VCaP (cell line): Measurements from ENCODE around the gene STARD13.
A peak's percentile ranks its signal among the peaks of the same experiment; 100 is the strongest.

Source experiments
- H3K27ac ChIP-seq: fragments of 450-650 bp; 2 replicates; pipeline ENCODE4 v1.5.1; 2017
- TF ChIP-seq, protein P1 (sequence below): fragments of 450-650 bp; conservative IDR thresholded peaks from 2 replicates; pipeline ENCODE4 v1.5.1; 2017; ENCODE audit warnings: mild to moderate bottlenecking, moderate library complexity

STARD13 gene

DNA sequence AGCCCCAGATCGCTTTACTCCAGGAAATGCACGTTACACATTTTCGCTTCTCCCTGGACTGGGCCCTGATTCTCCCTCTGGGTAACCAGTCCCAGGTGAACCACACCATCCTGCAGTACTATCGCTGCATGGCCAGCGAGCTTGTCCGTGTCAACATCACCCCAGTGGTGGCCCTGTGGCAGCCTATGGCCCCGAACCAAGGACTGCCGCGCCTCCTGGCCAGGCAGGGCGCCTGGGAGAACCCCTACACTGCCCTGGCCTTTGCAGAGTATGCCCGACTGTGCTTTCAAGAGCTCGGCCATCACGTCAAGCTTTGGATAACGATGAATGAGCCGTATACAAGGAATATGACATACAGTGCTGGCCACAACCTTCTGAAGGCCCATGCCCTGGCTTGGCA lies 224.7 kb downstream of the STARD13 start:
- H3K27ac ChIP-seq: no peak overlapping the region; the same call in 1 of the 2 replicates
- TF ChIP-seq, protein P1, sequence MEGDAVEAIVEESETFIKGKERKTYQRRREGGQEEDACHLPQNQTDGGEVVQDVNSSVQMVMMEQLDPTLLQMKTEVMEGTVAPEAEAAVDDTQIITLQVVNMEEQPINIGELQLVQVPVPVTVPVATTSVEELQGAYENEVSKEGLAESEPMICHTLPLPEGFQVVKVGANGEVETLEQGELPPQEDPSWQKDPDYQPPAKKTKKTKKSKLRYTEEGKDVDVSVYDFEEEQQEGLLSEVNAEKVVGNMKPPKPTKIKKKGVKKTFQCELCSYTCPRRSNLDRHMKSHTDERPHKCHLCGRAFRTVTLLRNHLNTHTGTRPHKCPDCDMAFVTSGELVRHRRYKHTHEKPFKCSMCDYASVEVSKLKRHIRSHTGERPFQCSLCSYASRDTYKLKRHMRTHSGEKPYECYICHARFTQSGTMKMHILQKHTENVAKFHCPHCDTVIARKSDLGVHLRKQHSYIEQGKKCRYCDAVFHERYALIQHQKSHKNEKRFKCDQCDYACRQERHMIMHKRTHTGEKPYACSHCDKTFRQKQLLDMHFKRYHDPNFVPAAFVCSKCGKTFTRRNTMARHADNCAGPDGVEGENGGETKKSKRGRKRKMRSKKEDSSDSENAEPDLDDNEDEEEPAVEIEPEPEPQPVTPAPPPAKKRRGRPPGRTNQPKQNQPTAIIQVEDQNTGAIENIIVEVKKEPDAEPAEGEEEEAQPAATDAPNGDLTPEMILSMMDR: no peak

DNA sequence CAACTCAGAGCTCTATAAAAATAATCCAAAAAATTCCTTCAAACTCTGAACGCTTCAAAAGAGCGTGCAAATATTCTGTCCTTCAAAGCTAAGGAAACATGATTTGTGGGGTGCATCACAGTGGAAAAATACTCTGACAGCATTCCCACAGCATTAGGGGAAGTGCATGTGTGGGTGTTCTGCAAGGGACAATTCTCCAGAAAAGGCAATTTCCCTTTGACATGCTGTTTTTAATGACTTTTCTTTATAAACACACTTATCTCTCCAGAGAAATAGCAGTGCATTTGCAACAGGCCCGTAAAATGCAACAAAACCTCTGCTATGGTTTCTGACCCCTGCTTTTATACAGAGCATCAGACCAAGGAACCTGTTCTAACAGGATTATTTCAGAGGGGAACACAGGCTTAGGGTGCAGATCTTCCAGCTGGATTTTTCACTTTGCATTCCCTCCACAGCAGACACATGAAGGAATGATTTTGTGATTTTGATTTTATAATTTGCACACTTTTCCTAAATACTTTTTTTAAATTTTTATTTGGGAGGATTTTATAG lies 226.7 kb downstream of the STARD13 start:
- H3K27ac ChIP-seq: peak overlapping the region; percentile 21
- TF ChIP-seq, protein P1: no peak

DNA sequence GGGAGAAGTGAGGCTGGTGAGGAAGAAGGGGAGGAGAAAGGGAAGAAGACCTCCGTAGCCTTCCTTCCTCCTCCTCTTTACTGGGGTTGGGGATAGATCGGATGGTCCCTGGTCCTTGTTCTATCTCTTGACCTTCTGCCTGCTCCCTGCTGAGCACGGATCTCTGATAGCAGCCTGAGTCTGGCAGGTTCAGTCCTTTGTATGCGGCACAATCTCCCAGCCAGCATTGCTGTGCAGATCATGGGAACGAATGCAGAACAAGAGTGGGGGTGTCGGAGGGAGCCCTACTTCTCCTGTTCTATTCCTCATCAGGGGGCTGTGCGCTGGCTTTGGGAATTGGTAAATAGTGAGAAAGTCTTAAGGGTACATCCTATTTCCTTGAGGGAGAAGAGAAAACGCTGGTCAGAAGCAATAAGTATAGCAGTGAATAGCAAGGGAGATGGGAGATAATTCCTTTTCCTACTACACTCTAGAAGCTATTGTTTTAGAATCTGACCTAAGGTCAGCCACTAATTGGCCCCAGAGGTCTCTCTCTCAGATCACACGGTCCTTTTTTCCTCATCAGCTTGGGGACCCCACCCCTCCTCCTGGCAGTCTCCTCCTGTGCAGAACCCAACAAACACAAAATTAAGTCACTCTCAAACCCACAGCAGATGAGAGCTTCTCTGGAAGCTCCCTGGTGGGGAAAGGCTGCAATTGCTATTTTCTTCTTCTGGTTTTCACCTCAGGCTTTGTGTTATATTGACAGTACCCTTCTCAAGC lies 228.4 kb downstream of the STARD13 start:
- TF ChIP-seq, protein P1: peak; percentile 48; the same call in 1 of the 2 replicates
- H3K27ac ChIP-seq: no peak overlapping the region

DNA sequence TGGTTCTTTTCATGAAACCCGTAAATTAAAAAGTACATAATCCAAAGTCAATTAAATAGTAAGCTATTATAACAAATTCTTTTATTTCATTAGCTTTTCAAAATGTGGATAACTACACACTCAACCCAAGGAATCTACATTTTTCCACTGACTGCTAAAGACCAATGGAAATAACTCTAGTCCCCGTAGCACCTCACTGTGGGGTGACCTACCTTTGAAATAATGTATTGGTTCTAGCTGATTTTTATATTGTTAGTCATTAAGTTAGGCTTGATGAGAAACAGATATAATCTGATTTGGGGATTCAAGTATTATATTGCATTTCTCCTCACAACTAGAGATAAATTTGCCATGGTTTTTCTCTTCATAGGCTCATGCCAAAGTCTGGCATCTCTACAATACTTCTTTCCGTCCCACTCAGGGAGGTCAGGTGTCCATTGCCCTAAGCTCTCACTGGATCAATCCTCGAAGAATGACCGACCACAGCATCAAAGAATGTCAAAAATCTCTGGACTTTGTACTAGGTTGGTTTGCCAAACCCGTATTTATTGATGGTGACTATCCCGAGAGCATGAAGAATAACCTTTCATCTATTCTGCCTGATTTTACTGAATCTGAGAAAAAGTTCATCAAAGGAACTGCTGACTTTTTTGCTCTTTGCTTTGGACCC lies 232.0 kb downstream of the STARD13 start:
- TF ChIP-seq, protein P1: no peak
- H3K27ac ChIP-seq: peak overlapping the region; percentile 62
